Right renal cortex interstitium (tissue), 3 donors: ENCODE data around the gene KCNG4. TPM values are rescaled to one million over a fixed set of nuclear protein-coding genes. Genes with fewer than 3 reads are reported as not detected.
"Not testable (repeated sequence)": the region's sequence is repeated elsewhere in the genome, so short reads cannot be mapped to it uniquely, and the experiment has no call there.

ENCODE experiments used
- DNase-seq, 3 donors: peaks; one replicate each; pipeline ENCODE4 v3.0.0-alpha.2; 2013; ENCODE audit warnings: low read depth in 3 of 3, low spot score in 2 of 3
- polyA plus RNA-seq, 3 donors: library from polyadenylated mRNA; unstranded; fragments of 120-200 nt; gene quantifications; one replicate each; pipeline ENCODE4 v1.2.1, GENCODE V29; 2013; ENCODE audit not compliant: insufficient read length in 3 of 3

KCNG4 gene
- polyA plus RNA-seq, 3 donors = 0.07 TPM; not detected in 2

- DNase-seq = no peak
These were observed 3.1 kb downstream of the KCNG4 start for GRCh38 chr16:84236671-84237070.

DNA sequence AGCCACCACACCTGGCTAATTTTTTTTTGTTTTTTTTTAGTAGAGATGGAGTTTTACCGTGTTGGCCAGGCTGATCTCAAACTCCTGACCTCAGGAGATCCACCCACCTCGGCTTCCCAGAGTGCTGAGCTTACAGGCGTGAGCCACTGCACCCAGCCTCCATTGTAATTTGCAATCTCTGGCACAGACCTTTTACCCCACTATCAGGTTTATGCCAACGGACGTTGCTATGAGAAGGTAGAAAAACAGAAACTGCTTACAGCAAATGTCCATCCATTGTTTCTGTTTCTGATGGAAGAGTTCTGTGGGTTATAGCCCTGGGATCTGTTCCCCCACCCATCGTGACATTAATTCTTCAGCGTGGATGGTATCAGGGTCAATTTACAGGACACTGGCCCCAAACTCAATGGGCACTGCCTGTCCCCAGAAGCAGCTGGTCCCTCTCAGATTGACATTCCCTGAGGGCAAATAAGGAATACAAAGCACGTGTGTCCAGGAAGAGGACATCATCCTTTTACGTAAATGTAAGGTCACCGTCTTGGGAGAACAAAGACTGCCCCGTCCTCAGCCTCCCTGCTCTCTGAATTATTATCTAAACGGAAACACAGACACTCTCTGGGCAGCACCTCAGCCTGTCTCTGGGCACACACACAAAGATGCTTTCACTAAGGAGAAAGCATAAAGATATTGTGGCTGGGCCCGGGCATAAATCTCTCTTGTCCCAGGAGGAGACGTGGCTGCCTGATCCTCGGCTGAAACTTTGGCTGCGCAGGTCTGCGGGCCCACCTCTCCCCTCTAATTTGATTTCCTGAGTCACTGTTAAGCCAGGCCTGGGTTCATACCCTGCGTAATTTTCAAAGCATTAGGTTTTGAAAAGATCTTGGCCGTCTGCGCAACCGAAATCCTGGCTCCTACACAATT lies 5.2 kb downstream of the KCNG4 start:
- DNase-seq = no peak

DNA sequence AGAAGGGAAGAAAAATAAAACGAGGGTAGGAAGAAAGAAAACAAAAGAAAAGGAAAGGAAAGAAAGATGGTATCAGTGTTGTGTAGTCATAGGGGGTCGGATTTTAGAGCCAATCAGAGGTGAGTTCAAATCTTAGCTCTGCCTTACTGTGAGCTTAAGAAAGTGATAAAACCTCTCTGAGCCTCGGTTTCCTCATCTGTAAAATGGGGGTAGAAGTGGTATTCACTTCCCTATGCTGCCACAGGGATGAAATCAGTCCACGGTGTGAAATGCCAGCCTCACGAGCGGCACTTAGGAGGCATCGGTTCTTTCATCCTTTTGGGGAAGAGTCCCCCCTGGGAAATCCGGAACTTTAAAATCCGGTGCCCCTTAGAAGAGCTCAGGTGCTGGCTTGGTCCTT lies 6.1 kb downstream of the KCNG4 start:
- DNase-seq = no peak

DNA sequence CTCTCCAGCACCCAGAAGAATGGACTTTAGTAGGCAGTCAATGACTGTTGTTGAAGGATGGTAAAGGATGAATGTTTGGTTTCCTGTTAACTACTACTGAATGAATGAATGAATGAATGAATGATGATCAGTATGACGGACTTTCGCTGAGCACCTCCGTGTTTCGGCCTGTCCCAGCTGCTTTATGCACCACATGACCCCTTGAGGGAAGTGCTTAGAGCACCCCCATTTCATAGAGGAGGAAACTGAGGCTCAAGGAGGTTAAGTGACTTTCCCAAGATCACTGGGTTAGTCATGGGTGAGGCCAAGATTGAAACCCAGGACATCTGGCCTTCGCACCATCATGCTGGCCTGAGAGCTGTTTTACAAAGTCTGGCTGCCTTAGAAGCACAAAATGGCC lies 6.8 kb downstream of the KCNG4 start:
- no peak for DNase-seq

DNA sequence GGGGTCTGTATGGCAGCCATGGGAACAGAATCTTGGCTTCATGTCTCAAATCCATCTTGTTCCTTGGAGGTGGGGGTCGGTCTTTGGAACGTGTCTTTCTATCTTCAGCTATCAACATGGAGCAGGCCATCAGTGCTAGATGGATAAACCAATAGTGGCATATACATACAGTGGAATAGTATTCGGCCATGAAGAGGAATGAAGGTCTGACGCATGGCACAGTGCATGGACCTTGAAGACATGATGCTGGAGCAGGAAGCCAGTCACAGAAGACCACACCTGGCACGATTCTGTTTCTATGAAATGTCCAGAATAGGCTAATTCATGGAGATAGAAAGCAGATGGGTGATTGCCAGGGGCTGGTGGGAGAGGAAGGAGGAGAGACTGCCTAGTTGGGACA lies 7.8 kb downstream of the KCNG4 start:
- DNase-seq = no peak

DNA sequence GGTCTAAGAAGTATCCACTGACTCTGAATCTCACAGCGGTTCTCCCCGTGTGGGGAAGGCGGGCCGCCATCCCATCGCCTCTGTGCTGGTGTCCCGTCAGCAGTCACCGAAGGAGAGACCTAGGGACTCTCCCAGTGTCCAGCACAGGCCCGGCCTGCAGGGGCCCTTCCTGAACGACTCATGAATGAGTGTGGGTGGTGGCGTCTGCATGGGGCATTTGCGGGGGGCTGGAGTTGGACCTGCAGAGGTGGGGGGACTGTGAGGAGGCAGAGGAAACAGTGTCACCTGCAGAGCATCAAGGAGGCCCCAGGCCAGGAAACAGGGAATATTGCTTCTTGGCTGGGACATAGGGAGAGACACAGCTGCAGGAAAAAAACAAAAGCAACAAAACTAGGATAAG lies 10.3 kb downstream of the KCNG4 start:
- no peak for DNase-seq

GRCh38 chr16:84228256-84228838 lies 11.5 kb downstream of the KCNG4 start:
- DNase-seq = no peak

GRCh38 chr16:84227548-84227947 lies 12.3 kb downstream of the KCNG4 start:
- DNase-seq = no peak

DNA sequence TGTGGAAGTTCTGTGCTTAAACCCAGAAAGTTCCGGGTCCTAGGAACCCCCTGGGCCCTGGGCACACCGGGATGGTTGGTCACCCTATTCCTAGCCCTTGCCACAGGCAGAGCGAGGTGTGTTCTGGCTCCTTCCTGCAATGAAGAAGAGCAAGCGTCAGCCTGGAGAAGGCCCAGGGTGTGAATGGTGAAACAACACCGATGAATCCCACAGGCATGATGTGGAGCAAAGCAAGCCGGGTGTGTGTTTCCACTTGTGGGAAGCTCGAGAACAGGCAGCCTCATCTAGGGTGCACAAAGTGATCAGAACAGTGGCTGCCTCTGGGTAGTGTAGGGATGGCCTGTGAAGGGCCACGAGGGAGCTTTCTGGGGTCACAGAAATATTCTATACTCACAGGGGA lies 13.8 kb downstream of the KCNG4 start:
- DNase-seq = no peak

GRCh38 chr16:84225571-84225970 lies 14.2 kb downstream of the KCNG4 start:
- DNase-seq = no peak

GRCh38 chr16:84225126-84225525 lies 14.7 kb downstream of the KCNG4 start:
- no peak for DNase-seq

DNA sequence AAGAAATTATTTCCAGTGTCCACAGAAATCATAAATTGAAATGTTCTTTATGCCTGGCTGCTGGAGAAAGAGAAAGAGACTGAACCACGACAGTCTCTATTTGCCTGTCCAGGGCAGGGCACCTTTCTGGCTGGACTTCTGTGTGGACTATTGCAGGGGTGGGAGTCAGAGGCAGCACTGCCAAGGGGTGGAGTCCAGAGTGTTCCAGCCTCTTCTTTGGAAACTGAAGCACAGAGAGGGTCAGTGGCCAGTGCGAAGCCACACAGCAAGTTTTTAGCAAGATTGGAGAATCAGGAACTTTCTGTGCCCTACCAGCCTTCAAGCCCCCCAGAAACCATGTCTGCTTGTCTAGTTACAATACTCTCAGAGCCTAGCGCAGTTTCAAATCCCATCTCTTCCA lies 15.3 kb downstream of the KCNG4 start:
- no peak for DNase-seq

GRCh38 chr16:84223456-84223855 lies 16.4 kb downstream of the KCNG4 start:
- no peak for DNase-seq

DNA sequence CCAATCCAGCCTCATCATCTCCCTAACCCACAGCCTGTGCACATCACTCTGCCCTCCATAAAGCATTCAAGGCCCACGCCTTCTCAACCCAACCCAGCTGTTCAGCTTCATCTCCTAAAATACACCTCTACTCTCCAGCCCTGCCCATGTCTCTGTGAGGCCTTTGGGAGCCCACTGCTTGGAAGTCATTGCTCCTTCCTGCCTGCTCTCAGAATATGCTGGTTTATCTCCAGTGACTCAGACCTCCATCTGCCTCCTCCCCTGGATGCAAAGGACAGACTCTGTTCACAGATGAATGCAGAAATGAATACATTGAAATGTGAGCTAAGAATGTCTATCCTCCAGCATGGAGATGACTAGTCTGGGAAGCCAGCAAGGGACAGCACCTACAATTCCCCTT lies 19.0 kb downstream of the KCNG4 start:
- no peak for DNase-seq

GRCh38 chr16:84218956-84219355 lies 20.9 kb downstream of the KCNG4 start:
- no peak for DNase-seq

DNA sequence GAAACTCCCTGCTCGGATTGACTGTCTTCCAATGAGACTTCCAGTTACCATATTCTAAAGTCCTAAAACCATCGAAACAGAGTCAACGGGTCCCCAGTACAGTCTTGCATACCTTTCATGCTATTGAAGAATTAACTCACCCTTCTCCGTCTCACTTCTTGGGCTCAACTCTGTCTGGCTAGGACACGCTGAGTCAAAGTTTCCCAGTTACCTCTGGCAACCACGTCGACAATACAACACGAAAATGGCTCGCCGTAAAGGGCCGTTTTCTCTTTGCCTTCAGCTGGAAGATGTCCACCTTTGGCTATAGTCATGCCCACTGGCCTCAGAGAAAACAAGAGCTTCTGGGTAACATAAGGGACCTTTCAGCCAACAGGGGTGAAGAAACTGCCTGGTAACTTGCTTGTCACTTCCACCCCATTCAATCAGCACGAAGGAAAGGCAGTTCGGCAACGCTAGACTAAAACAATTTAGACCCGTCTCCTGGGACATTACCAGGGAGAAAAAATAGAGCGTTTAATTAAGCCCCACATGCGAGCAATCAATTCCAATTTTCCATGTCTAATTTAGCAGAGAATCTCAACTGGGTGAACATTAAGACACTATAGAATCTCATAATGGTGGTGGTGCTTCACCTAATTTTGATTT lies 21.5 kb downstream of the KCNG4 start:
- DNase-seq = no peak

DNA sequence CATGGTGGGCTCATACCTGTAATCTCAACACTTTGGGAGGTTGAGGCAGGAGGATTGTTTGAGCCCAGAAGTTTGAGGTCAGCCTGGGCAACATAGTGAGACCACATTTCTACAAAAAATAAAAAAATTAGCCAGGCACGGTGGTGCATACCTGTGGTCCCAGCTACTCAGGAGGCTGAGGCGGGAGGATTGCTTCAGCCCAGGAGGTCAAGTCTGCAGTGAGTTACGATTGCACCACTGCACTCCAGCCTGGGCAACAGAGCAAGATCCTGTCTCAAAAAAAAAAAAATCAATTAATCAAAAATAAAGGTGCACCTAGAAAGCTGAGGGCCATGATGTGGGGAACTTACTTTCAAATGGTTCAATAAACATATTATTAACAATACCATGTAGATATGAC lies 23.7 kb downstream of the KCNG4 start:
- not testable (repeated sequence) for DNase-seq

- no peak for DNase-seq
These were observed 24.3 kb downstream of the KCNG4 start for GRCh38 chr16:84215531-84215930.

DNA sequence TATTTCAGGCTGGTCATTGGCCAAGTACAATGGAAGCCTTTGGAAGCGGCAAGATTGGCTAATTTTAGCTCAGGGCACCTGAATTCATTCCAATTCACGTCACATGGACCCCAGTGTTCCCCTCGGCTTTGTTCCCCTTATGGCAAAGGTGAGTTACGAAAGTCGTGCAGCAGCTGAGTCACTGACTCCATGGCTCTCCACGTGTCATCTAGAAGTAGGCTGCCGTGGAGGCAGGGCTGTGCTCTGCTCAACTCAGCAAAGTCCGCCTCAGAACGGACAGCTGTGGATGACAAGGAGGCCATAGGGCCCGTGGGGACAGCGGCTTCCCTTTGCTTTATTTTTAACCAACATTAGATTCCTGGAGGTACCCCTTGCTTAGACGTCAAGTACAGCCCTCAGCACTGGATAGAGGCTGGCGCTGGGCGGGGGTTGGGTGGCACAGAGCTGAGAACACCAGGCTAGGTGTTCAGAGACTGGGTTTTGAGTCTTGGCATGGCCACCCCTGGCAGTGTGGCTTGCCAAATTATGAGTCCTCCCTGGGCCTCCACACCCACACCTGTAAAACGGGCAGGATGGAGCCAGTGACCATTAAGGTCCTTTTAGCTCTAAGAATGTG lies 25.3 kb downstream of the KCNG4 start:
- DNase-seq = no peak

DNA sequence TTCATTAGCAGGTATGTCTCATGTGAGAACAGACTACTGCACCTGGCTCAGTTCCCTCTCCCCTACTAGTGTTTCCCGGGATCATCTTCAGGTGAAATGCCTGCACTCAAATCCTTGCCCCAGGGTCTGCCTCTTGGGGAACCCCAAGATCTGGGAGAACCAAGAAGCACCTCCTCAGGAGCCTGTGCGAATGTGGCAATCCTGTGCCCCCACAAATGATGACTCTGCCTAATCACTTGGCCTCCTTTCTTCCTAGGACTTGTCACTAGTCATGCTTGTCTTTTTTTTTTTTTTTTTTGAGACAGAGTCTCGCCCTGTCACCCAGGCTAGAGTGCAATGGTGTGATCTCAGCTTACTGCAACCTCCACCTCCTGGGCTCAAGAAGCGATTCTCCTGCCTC lies 27.2 kb downstream of the KCNG4 start:
- no peak for DNase-seq

- no peak for DNase-seq
These were observed 27.7 kb downstream of the KCNG4 start for GRCh38 chr16:84212154-84212553.
